ENCODE measurements around the gene REEP2. TPM values are rescaled to one million over a fixed set of nuclear protein-coding genes. Genes with fewer than 3 reads are reported as not detected.

The REEP2 gene
- total and polyA plus RNA-seq, 4 donors = 0.29 to 1.1 (median 0.91) TPM

DNA sequence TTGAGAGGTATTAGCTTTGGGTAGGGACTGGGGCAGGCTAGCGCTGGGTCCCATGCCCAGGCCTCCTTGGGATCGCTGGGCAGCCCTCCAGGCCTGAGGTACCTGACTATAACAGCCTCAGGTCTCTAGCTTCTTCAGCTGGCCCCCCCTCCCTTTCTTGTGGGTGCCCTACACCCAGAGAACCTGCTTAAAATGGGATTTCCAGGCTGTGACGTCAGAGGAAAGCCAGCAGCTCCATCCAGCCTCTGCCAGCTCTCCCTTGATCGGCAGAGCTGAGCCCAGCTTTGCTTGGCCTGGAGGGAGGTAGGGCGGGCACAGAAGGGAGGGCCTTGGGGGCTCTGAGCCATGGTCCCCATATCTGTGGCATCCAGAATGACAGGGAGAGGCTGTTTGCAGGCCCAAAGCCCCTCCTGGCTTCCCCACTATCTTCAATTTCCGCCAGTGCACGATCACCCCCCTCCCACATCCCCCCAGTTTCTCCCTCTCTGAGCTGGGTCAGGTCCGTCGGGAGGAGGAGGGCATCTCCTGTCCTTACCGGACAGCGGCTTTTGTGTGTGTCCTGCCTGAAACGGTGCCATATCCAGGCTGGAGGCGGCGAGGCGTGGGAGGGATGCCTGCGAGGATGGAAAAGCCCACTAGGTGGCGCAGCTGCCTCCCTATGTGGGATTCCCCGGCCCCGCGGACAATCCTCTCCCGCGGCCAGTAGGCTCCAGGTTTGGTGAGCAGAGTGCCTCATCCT lies 10.8 kb downstream of the REEP2 start:
- peaks cover 0 to 5% (median 0%) of the 10 kb centered on the region in 5 donors for H3K4me1 ChIP-seq (ENCODE audit: control insufficient read depth in 5 of 5, insufficient read depth in 5 of 5, low read length in 5 of 5)
- no peak overlapping the region for H3K27ac ChIP-seq (ENCODE audit: low read depth in 1 of 2, low read length in 1 of 2)
- no peak overlapping the region for H3K9ac ChIP-seq (ENCODE audit: insufficient read depth in 1 of 2, low read length in 2 of 2)
- H3K9me3 ChIP-seq (ENCODE audit: control insufficient read depth in 4 of 4, insufficient read depth in 3 of 4, low read length in 3 of 4) = no peaks in the 10 kb centered on the region
- DNase-seq (peak; percentile 87 to 90 (median 89)), ATAC-seq (ENCODE audit: insufficient read depth, low FRiP score) (peak; percentile 95)
- H3K36me3 ChIP-seq (ENCODE audit: control insufficient read depth in 4 of 4, insufficient read depth in 4 of 4, low read length in 4 of 4) = no peaks in the 10 kb centered on the region
- peak; percentile 94 for TF ChIP-seq CTCF (IDR thresholded peaks at IDR 0.05; ENCODE audit: control extremely low read depth, extremely low read depth)
- WGBS, 2 donors = 18 to 27% methylated on average over 22 of the region's 22 CpGs
- no peak overlapping the region for H3K4me3 ChIP-seq
- no peaks in the 10 kb centered on the region for H3K27me3 ChIP-seq (ENCODE audit: control insufficient read depth in 3 of 3, insufficient read depth in 3 of 3, low read length in 2 of 3)

DNA sequence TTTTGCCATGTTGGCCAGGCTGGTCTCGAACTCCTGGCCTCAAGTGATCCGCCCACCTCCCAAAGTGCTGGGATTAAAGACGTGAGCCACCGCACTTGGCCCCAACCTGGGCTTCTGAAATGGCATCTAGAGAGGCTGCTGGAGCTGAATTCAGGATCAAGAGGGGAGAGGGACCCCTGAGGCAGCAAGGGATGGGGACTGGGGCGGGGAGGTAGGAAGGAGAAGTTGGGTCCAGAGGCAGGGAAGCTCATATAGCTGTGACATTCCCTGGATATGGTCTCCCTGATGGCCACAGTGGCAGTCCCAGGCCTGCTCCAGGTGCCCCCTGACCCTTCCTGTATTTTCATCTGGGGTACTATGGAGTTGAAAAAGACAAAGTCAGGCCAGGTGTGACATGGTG lies 12.1 kb downstream of the REEP2 start:
- Histone ChIP-seq H3K9ac (ENCODE audit: insufficient read depth in 1 of 2, low read length in 2 of 2) (no peak overlapping the region), H3K27me3 (ENCODE audit: control insufficient read depth in 3 of 3, insufficient read depth in 3 of 3, low read length in 2 of 3) (no peaks in the 10 kb centered on the region), H3K36me3 (ENCODE audit: control insufficient read depth in 4 of 4, insufficient read depth in 4 of 4, low read length in 4 of 4) (no peaks in the 10 kb centered on the region), H3K4me3 (no peak overlapping the region), H3K4me1 (ENCODE audit: control insufficient read depth in 5 of 5, insufficient read depth in 5 of 5, low read length in 5 of 5) (peaks cover 0 to 5% (median 0%) of the 10 kb centered on the region in 5 donors), H3K27ac (ENCODE audit: low read depth in 1 of 2, low read length in 1 of 2) (no peak overlapping the region), H3K9me3 (ENCODE audit: control insufficient read depth in 4 of 4, insufficient read depth in 3 of 4, low read length in 3 of 4) (no peaks in the 10 kb centered on the region)
- TF ChIP-seq CTCF (IDR thresholded peaks at IDR 0.05; ENCODE audit: control extremely low read depth, extremely low read depth) = no peak
- WGBS, 2 donors = 92 to 98% methylated on average over 5 of the region's 5 CpGs
- no peak for ATAC-seq (ENCODE audit: insufficient read depth, low FRiP score)
- no peak for DNase-seq

DNA sequence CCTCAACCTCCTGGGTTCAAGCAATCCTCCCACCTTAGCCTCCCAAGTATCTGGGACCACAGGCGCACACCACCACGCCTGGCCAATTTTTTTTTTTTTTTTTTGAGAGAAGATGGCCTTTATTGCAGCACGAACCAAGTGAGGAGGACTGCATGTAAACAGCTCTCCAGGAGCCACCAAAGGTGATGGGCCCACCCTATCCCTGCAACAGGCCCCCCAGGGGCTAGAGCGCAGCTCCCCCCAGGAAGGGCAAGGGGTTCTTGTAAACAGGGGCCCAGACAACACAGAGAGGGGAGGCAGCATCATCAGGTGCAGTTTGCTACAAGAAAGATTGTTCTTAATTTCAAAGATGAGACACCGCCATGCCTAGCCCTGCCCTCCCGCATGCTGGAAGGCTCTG lies 13.9 kb downstream of the REEP2 start:
- no peak for ATAC-seq (ENCODE audit: insufficient read depth, low FRiP score)
- H3K27ac ChIP-seq (ENCODE audit: low read depth in 1 of 2, low read length in 1 of 2) = no peak overlapping the region
- H3K27me3 ChIP-seq (ENCODE audit: control insufficient read depth in 3 of 3, insufficient read depth in 3 of 3, low read length in 2 of 3) = no peaks in the 10 kb centered on the region
- no peak overlapping the region for H3K9ac ChIP-seq (ENCODE audit: insufficient read depth in 1 of 2, low read length in 2 of 2)
- H3K9me3 ChIP-seq (ENCODE audit: control insufficient read depth in 4 of 4, insufficient read depth in 3 of 4, low read length in 3 of 4) = no peaks in the 10 kb centered on the region
- peaks cover 0 to 5% (median 0%) of the 10 kb centered on the region in 5 donors for H3K4me1 ChIP-seq (ENCODE audit: control insufficient read depth in 5 of 5, insufficient read depth in 5 of 5, low read length in 5 of 5)
- WGBS, 2 donors = 94 to 95% methylated on average over 6 of the region's 6 CpGs
- no peak for DNase-seq
- no peak for TF ChIP-seq CTCF (IDR thresholded peaks at IDR 0.05; ENCODE audit: control extremely low read depth, extremely low read depth)
- no peaks in the 10 kb centered on the region for H3K36me3 ChIP-seq (ENCODE audit: control insufficient read depth in 4 of 4, insufficient read depth in 4 of 4, low read length in 4 of 4)
- no peak overlapping the region for H3K4me3 ChIP-seq

Data from lung (tissue), 12 donors.